ENCODE measurements around the gene KCNK6.

KCNK6 gene

DNA sequence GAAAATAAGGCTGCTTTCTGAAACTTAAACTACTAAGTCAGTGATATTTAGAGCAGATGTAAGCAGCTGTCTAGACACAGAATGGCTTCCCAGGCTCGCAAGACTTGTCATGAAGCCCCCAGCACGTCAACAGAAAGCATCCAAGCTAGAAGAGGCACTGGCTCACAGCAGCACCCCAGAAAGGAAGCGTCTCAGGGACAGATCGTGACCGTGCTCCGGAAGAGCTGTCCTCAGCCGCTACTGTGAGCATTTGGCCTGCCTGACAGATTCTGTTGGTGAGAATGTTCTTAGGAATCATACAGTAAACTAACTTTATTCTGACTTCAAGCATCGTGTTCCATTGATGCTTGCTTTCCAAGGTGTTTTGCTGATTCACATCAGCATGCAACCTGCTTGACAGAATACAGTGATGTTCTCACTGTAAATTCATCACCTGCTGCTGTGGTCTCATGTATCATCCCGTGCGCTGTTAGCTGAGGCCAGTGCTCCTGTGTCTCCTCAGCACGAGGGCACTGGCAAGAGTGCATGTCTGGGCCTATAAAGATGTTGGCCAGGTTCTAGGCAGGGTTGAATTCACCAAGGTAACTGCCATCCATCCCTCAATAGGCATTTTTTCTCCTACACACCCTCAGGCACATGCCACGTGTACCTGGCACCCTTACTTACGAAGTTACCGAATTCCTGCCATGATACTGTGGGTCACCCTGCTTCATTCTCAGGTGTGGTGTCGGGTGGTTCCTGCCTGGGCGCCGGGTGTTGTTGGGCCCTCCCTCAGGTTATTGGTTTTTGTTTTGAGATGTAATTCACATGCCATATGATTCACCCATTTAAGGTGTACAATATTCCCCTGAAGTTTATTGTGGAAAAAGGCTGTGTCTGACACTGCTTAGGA lies 39.4 kb upstream of the KCNK6 start:
- H3K27ac ChIP-seq (ENCODE audit: low read length), result no peak overlapping the region
- H3K9ac ChIP-seq (ENCODE audit: low read length), result no peak overlapping the region
- H3K79me2 ChIP-seq (ENCODE audit: low read length), result no peaks in the 10 kb centered on the region
- H3K27me3 ChIP-seq (replicated peaks; ENCODE audit: insufficient read depth, low read length), result no peaks in the 10 kb centered on the region
- TF ChIP-seq EZH2 (optimal IDR thresholded peaks at IDR 0.05; ENCODE audit: low read depth, low read length) (no peak), EZH2phosphoT487 (IDR thresholded peaks at IDR 0.05; ENCODE audit: low read length) (no peak)
- TF ChIP-seq, protein P1, sequence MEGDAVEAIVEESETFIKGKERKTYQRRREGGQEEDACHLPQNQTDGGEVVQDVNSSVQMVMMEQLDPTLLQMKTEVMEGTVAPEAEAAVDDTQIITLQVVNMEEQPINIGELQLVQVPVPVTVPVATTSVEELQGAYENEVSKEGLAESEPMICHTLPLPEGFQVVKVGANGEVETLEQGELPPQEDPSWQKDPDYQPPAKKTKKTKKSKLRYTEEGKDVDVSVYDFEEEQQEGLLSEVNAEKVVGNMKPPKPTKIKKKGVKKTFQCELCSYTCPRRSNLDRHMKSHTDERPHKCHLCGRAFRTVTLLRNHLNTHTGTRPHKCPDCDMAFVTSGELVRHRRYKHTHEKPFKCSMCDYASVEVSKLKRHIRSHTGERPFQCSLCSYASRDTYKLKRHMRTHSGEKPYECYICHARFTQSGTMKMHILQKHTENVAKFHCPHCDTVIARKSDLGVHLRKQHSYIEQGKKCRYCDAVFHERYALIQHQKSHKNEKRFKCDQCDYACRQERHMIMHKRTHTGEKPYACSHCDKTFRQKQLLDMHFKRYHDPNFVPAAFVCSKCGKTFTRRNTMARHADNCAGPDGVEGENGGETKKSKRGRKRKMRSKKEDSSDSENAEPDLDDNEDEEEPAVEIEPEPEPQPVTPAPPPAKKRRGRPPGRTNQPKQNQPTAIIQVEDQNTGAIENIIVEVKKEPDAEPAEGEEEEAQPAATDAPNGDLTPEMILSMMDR (IDR thresholded peaks at IDR 0.05; ENCODE audit: low read length), result no peak
- no peaks in the 10 kb centered on the region for H3K9me3 ChIP-seq (replicated peaks; ENCODE audit: insufficient read depth, low read length)
- no peaks in the 10 kb centered on the region for H4K20me1 ChIP-seq (ENCODE audit: insufficient read depth, low read length)
- H3F3A ChIP-seq (ENCODE audit: insufficient read depth, low read length), result no peaks in the 10 kb centered on the region
- H2AFZ ChIP-seq (ENCODE audit: low read length), result no peak overlapping the region
- no peaks in the 10 kb centered on the region for H3K9me2 ChIP-seq (replicated peaks; ENCODE audit: insufficient read depth, low read length)
- no peaks in the 10 kb centered on the region for H3K4me1 ChIP-seq (ENCODE audit: low read length)
- H3K4me3 ChIP-seq (ENCODE audit: low read length), result no peak overlapping the region
- no peak overlapping the region for H3K4me2 ChIP-seq (ENCODE audit: low read depth, low read length)
- no peaks in the 10 kb centered on the region for H3K36me3 ChIP-seq (replicated peaks; ENCODE audit: insufficient read depth, low read length)
- no peak for DNase-seq

DNA sequence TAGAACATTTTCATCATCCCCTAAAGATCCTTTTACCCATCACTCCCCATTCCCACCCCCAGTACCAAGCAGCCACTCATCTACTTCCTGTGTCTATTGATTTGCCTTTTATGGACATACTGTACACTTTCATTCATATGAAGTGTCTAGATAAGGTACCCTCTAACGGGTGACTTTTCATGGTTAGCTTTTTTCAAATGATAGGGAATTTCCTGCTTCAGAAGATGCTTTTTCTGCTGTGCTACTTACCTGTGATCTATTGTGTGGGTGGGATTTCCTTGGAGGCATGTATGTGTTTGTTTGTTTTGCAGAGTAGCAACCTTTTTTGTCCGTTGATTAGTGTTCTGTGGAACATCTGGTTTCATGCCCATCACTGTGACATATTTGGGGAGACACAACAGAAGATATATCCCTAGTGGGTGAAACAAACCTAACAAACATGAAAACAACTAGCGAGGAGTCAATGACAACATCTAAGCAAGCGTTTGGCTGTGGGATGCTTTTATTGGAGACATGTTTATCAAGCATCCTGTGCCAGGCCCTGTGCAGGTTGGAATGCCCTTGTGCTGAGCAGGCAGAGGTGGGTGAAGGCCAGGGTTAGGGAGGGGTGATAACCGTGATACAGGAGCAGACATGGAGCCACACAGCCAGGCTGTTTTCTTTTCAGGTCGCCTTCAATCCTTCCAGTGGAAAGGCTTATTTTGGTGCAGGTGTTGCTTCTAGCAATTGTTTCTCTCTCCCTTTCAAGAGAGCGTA lies 37.7 kb upstream of the KCNK6 start:
- no peaks in the 10 kb centered on the region for H3K36me3 ChIP-seq (replicated peaks; ENCODE audit: insufficient read depth, low read length)
- H3K27ac ChIP-seq (ENCODE audit: low read length), result no peak overlapping the region
- no peak overlapping the region for H2AFZ ChIP-seq (ENCODE audit: low read length)
- no peak for DNase-seq
- H3K79me2 ChIP-seq (ENCODE audit: low read length), result no peaks in the 10 kb centered on the region
- H3F3A ChIP-seq (ENCODE audit: insufficient read depth, low read length), result no peaks in the 10 kb centered on the region
- no peak overlapping the region for H3K4me2 ChIP-seq (ENCODE audit: low read depth, low read length)
- TF ChIP-seq EZH2 (optimal IDR thresholded peaks at IDR 0.05; ENCODE audit: low read depth, low read length) (no peak), EZH2phosphoT487 (IDR thresholded peaks at IDR 0.05; ENCODE audit: low read length) (no peak)
- TF ChIP-seq, protein P1 (IDR thresholded peaks at IDR 0.05; ENCODE audit: low read length), result no peak
- H3K4me3 ChIP-seq (ENCODE audit: low read length), result no peak overlapping the region
- no peaks in the 10 kb centered on the region for H4K20me1 ChIP-seq (ENCODE audit: insufficient read depth, low read length)
- no peak overlapping the region for H3K9ac ChIP-seq (ENCODE audit: low read length)
- H3K9me3 ChIP-seq (replicated peaks; ENCODE audit: insufficient read depth, low read length), result no peaks in the 10 kb centered on the region
- no peaks in the 10 kb centered on the region for H3K4me1 ChIP-seq (ENCODE audit: low read length)
- no peaks in the 10 kb centered on the region for H3K9me2 ChIP-seq (replicated peaks; ENCODE audit: insufficient read depth, low read length)
- H3K27me3 ChIP-seq (replicated peaks; ENCODE audit: insufficient read depth, low read length), result no peaks in the 10 kb centered on the region

DNA sequence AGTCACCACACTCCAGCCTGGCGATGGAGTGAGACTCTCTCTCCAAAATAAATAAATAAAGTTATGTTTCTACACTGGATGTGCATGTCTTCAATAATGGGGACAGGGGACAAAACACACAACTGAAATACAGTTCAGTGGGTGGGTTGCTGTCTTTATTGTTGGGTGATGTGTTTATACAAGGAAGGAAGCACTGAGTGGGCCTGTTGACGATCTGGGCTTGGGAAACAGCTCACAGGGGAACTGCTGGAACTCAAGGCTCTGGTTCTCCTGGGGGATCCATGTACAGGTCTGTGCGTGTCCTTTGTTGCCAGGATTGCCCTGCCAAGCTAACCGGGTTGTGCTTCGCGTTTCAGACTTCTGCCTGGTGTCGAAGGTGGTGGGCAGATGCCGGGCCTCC lies 36.4 kb upstream of the KCNK6 start:
- Histone ChIP-seq H3K27me3 (replicated peaks; ENCODE audit: insufficient read depth, low read length) (no peaks in the 10 kb centered on the region), H3K4me1 (ENCODE audit: low read length) (no peaks in the 10 kb centered on the region), H3K27ac (ENCODE audit: low read length) (no peak overlapping the region), H3K9me3 (replicated peaks; ENCODE audit: insufficient read depth, low read length) (no peaks in the 10 kb centered on the region), H3K4me3 (ENCODE audit: low read length) (no peak overlapping the region), H3K4me2 (ENCODE audit: low read depth, low read length) (no peak overlapping the region), H4K20me1 (ENCODE audit: insufficient read depth, low read length) (no peaks in the 10 kb centered on the region), H3F3A (ENCODE audit: insufficient read depth, low read length) (no peaks in the 10 kb centered on the region), H3K79me2 (ENCODE audit: low read length) (no peaks in the 10 kb centered on the region), H3K36me3 (replicated peaks; ENCODE audit: insufficient read depth, low read length) (no peaks in the 10 kb centered on the region), H3K9me2 (replicated peaks; ENCODE audit: insufficient read depth, low read length) (no peaks in the 10 kb centered on the region), H2AFZ (ENCODE audit: low read length) (no peak overlapping the region), H3K9ac (ENCODE audit: low read length) (no peak overlapping the region)
- no peak for TF ChIP-seq EZH2 (optimal IDR thresholded peaks at IDR 0.05; ENCODE audit: low read depth, low read length)
- TF ChIP-seq EZH2phosphoT487 (IDR thresholded peaks at IDR 0.05; ENCODE audit: low read length), result no peak
- TF ChIP-seq, protein P1 (IDR thresholded peaks at IDR 0.05; ENCODE audit: low read length), result no peak
- no peak for DNase-seq

Data from MM.1S (cell line).